Fibroblast of mammary gland (primary cell): ENCODE data around the gene GCN1.

Experiments used
- DNase-seq: peaks from one replicate; pipeline ENCODE4 v3.0.0-alpha.2; 2010; ENCODE audit warnings: low read depth
- H3K4me3 ChIP-seq: 2 replicates; pipeline ENCODE4 v1.5.1; 2011; ENCODE audit warnings: low read depth, mild to moderate bottlenecking, low read length, moderate library complexity; ENCODE audit not compliant: control insufficient read depth
- TF ChIP-seq, protein P1 (sequence below): conservative IDR thresholded peaks from 2 replicates; pipeline ENCODE4 v1.5.1; 2011; ENCODE audit warnings: low read depth, low read length, inconsistent platforms; ENCODE audit not compliant: control insufficient read depth, insufficient read depth

The GCN1 gene

DNA sequence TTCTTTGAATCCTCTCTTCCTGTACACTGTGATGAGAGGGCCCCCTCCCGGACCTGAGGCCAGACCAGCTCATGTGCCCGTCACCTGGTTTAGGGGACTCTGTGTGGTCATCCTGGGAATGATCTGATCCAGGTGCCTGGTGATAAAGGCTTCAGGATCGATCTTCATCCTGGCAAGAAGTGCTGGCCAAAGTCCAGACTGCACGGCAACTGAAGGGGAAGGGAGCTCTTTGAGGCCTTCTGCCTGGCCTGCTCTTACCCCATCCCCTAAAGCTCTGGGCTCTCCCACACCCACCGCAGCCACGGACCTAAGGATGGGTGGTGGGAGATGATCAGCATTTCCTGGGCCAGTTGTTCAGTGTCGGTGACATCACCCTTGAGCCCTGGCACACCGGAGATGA is 31.8 kb downstream of the GCN1 start:
- DNase-seq = no peak
- no peak overlapping the region for H3K4me3 ChIP-seq
- TF ChIP-seq, protein P1, sequence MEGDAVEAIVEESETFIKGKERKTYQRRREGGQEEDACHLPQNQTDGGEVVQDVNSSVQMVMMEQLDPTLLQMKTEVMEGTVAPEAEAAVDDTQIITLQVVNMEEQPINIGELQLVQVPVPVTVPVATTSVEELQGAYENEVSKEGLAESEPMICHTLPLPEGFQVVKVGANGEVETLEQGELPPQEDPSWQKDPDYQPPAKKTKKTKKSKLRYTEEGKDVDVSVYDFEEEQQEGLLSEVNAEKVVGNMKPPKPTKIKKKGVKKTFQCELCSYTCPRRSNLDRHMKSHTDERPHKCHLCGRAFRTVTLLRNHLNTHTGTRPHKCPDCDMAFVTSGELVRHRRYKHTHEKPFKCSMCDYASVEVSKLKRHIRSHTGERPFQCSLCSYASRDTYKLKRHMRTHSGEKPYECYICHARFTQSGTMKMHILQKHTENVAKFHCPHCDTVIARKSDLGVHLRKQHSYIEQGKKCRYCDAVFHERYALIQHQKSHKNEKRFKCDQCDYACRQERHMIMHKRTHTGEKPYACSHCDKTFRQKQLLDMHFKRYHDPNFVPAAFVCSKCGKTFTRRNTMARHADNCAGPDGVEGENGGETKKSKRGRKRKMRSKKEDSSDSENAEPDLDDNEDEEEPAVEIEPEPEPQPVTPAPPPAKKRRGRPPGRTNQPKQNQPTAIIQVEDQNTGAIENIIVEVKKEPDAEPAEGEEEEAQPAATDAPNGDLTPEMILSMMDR = no peak

DNA sequence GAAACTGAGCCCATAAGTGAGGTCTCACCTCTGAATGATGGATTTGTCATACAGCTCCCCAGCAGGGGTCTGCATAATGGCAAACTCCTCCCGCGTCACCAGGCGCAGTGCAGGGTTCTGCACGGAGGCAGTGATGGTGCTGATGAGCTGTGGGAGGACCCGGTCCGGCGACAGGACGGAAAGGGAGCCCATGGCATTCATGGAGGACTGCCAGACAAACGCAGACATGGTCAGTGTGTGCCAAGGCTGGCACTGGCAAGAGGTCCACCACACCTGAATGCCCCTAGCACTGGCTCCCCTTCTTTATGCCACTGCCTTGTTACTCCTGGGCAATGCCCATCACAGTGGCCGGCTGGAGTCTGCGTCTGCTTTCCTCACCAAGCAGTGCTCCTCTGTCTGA is 32.7 kb downstream of the GCN1 start:
- DNase-seq = no peak
- TF ChIP-seq, protein P1 = no peak
- no peak overlapping the region for H3K4me3 ChIP-seq

DNA sequence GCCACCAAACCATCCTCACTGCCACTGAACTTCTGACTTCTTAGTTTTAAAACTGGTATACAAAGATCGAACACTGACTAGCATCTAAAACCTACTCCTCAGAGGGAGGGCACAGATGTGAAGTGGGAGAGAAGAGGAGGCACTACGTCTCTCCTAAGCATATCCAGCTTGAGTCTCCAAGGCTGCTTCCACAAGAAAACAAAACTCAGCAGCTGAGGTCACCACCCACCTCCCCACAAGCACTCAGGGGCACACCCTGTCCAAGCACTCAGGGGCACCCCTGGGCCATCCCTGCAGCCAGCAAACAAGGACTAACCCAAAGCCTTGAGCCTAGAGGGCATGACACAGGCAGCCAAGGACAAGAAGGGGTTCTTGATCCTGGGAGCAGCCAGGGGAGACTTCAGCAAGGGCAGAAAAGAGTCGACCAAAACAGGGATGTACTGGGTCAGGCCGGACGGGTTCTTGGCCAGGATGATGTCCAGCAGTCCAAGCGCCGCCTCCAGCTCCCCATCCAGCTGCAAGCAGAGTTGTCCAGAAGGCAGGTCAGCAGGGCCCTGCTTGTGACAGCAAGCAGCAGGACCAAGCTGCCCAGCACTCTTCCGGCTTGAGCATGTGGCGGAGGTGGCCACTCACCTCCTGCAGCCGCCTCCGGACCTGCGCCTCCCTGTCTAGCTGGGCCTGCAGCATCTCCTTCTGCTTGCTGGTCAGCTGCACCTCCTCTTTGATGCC is 34.8 kb downstream of the GCN1 start:
- no peak for DNase-seq
- TF ChIP-seq, protein P1 = no peak
- H3K4me3 ChIP-seq = no peak overlapping the region

DNA sequence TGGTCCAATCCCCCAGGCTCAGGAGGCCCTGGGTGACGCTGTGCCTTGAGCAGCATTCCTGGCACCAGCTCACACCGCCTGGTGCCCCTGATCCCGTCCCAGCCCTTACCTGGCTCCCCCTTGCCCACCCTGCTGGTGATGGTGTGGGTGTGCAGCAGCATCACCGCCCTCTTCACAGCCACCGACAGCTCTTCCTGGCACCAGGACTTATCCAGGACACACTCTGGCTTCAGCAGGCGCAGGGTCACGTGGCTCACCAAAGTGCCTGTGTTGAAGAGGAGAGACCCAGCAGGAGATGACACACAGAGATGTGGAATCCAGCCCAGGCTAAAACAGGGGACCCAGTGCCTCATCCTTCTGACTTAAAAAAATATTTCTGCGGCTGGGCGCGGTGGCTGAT is 36.2 kb downstream of the GCN1 start:
- TF ChIP-seq, protein P1 = no peak
- no peak for DNase-seq
- H3K4me3 ChIP-seq = no peak overlapping the region

DNA sequence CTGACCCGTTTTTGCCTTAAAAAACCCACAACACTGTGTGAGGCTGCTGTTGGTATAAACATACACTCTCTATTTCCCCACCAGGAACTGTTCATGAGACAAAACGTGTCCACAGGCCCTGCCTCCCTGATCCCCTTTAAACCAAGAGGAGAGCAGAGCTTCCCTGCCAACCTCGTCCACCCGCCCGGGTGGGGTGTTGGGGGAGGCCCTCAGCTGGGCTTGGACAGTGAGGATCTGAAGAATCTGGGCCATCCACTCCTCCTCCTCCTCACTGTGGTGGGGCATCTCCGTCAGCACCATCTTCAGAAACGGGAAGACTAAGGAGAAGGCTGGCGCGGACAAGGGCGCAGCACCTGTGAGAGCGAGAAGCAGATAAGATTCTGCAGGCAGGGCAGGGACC is 36.8 kb downstream of the GCN1 start:
- no peak for DNase-seq
- TF ChIP-seq, protein P1 = no peak
- H3K4me3 ChIP-seq = no peak overlapping the region

DNA sequence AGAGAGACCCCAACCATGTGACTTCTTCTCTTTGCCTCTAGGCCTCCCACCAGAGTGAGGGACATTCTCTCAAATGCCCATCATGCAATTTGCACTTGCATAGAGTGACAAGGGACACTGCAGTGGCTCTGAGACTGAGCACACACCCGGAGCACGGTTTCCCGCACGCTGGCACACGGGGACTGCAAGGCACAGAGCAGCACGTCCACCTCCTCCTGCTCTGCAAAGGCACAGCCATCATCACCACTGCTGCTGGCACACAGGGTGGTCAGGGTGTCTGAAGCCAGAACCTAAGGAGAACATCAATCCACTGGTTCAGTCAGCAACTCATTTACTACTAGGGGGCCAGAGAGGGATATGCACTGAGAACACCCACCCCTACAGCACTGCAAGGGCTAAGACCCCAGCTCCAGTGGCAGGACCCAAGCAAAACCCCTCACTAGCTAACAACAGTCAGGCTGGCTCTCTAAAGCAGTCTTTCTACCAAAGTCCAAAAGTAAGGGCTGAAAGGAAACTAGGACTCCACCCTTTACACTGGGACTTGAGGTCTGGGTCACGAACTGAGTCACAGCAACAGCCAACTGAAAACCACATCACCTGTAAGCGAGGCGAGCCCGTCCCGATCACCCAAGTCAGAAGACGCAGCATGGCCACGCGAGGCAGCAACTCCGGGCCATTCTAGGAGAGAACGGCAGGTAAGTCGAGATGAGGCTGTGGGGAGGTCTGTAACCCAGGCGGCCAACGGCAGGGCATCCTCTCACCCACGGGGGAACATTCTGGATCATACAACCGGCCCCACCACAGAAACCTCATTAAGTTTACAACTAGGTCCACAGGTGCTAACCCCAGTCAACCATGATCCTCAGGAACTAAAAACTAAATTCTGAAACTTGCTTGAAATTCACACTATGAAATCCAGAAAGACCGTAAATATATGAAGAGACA is 37.9 kb downstream of the GCN1 start:
- DNase-seq = no peak
- TF ChIP-seq, protein P1 = no peak
- H3K4me3 ChIP-seq = no peak overlapping the region
